Activated CD4-positive, alpha-beta memory T cell treated with anti-CD3 and anti-CD28 coated beads, Interleukin-2, amount 10 ng/mL, durations not matched to agents 7 days and 5 days (primary cell): ENCODE data around the gene AMPD2. TPM values are rescaled to one million over a fixed set of nuclear protein-coding genes. Genes with fewer than 3 reads are reported as not detected.
"Not testable (repeated sequence)": the region's sequence is repeated elsewhere in the genome, so short reads cannot be mapped to it uniquely, and the experiment has no call there.

ENCODE experiments used
- CTCF ChIA-PET: fragments of 350-600 bp; sonication (Branson Sonifier 250); formaldehyde crosslinking; loops from one replicate; lab custom pipeline; 2021; ENCODE audit warnings: antibody characterized with exemption, inconsistent platforms; lab: Charles Lee
- POLR2A ChIA-PET: fragments of 350-600 bp; sonication (Branson Sonifier 250); formaldehyde crosslinking; loops from one replicate; lab custom pipeline; 2021; ENCODE audit warnings: antibody characterized with exemption; lab: Charles Lee
- DNase-seq: peaks from one replicate; pipeline ENCODE4 v3.0.0-alpha.2; 2020
- H3K27ac Mint-ChIP-seq: one replicate; pipeline ENCODE4 v1.8.0; 2021; ENCODE audit warnings: mild to moderate bottlenecking, mixed read lengths
- H3K27me3 Mint-ChIP-seq: one replicate; pipeline ENCODE4 v1.8.0; 2021; ENCODE audit warnings: mixed read lengths
- H3K36me3 Mint-ChIP-seq: one replicate; pipeline ENCODE4 v1.8.0; 2021; ENCODE audit warnings: low read depth, mixed read lengths
- H3K4me1 Mint-ChIP-seq: one replicate; pipeline ENCODE4 v1.8.0; 2021; ENCODE audit warnings: mixed read lengths
- H3K4me3 Mint-ChIP-seq: one replicate; pipeline ENCODE4 v1.8.0; 2021; ENCODE audit warnings: mild to moderate bottlenecking, mixed read lengths
- H3K9me3 Mint-ChIP-seq: one replicate; pipeline ENCODE4 v1.8.0; 2021; ENCODE audit warnings: mixed read lengths
- total RNA-seq, 2 experiments: library from RNA; stranded (reverse); gene quantifications; one replicate each; pipeline ENCODE4 v1.2.3, GENCODE V29; 2021

The AMPD2 gene
- total RNA-seq, 2 experiments from 2014 or later: 110 to 122 TPM

DNA sequence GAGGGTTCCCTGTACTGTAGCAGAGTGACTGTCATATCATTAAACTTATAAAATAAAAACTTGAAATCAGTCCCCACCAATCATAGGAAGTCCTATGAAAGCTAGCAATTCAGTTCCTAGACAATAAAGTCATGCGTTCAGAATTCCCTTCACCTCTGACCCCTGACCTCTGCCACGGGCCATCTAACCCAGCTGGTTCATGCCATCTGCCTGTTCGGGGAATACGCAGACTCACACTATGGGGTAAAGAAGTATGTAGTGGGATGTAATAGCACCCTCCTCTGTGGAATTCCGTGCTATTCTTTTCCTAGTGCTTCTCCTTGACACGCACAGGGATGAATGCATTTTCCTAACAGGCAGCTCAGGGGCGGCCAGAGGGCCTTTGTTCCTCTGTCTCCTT lies 38.3 kb downstream of the AMPD2 start:
- Mint-ChIP-seq H3K36me3 (no peaks in the 10 kb centered on the region), H3K27me3 (peaks cover 17% of the 10 kb centered on the region), H3K4me3 (peak overlapping the region; percentile 5), H3K27ac (no peak overlapping the region), H3K9me3 (no peaks in the 10 kb centered on the region), H3K4me1 (peaks cover 21% of the 10 kb centered on the region)
- POLR2A ChIA-PET: no interaction called here
- DNase-seq: no peak
- CTCF ChIA-PET: interaction anchor here (1.5 kb wide), 1 partner anchor 16 kb away, joined by 5 read pairs; no protein-coding TSS in a partner anchor

DNA sequence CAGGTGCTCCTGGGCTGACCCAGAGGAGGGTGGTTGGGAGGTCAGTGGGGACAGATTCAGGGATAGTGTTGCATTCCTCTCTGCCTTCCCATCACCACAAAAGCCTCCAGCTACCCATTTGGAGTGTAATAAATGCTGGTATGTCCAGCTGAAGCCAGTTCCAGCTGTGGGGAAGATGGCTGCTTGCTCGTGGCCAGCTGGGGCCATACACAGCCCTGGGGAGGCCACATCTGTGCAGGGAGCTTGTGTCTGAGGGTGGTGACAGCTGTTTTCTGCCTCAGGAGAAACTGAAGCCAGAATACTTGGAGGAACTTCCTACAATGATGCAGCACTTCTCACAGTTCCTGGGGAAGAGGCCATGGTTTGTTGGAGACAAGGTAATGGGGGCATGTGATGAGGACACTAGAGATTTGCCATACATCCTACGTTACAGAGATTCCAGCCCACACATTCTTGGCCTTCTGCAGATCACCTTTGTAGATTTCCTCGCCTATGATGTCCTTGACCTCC lies 39.0 kb downstream of the AMPD2 start:
- Mint-ChIP-seq H3K4me1 (peaks cover 21% of the 10 kb centered on the region), H3K9me3 (no peaks in the 10 kb centered on the region), H3K36me3 (no peaks in the 10 kb centered on the region), H3K27me3 (peaks cover 11% of the 10 kb centered on the region), H3K4me3 (no peak overlapping the region), H3K27ac (no peak overlapping the region)
- DNase-seq: no peak
- POLR2A ChIA-PET: no interaction called here
- CTCF ChIA-PET: interaction anchor here (1.5 kb wide), 1 partner anchor 17 kb away, joined by 5 read pairs; no protein-coding TSS in a partner anchor

DNA sequence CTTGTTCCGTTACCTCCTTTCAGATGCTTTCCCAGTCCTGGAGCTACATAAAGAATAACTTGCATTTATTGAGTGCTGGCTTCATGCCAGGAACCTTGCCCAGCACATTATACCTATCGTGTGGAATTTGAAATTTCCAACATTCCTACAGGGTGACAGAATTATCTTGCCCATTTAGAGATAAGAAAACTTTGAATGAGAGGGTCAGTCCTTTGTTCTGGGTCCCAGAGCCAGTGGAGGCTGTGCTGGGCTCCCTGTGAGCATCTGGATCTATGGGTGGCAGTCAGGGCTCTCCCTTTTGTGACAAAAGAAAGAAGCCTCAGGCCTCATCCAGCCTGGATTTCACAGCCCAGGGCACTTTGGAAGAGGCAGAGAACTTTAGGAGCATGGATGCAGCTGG lies 39.5 kb downstream of the AMPD2 start:
- H3K27me3 Mint-ChIP-seq: peaks cover 10% of the 10 kb centered on the region
- no peak overlapping the region for H3K27ac Mint-ChIP-seq
- H3K4me1 Mint-ChIP-seq: peaks cover 21% of the 10 kb centered on the region
- H3K4me3 Mint-ChIP-seq: no peak overlapping the region
- no peaks in the 10 kb centered on the region for H3K36me3 Mint-ChIP-seq
- no peaks in the 10 kb centered on the region for H3K9me3 Mint-ChIP-seq
- CTCF ChIA-PET: no interaction called here
- no peak for DNase-seq
- POLR2A ChIA-PET: no interaction called here

DNA sequence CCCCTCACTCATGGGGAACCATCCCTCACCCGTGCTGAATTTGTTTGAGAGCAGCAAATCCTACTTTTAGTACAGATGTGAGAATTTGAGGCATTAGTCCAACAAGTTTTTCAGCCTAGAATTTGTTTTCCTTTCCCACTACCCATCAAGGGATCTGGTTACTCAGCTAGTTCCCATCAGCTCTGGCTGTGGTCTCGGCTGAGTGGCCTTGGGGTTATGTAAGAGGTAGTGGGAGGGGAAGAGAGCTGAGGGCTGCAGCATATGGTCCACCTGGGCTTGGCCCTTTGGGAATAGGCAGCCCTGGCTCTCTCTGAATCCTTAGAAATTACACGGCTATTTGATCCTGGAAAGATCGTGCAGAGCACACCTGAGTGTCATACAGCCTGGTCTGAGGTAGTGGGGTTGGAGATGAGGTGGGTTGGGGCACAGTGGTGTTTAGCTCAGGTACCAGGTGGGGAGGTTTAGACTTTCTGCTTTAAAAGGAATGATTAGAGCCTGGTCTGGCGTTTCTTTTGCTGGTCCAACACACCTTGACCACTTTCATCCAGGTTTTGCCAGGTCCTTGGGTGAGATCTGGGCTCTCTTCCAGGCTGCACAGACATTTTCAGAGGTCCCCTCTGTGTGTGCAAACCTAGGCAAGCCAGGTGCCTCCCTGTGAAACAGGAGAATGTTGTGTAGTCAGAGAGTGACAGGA lies 40.5 kb downstream of the AMPD2 start:
- POLR2A ChIA-PET: no interaction called here
- Mint-ChIP-seq H3K4me1 (peaks cover 15% of the 10 kb centered on the region), H3K4me3 (no peak overlapping the region), H3K27ac (no peak overlapping the region), H3K36me3 (no peaks in the 10 kb centered on the region), H3K27me3 (peaks cover under 1% of the 10 kb centered on the region), H3K9me3 (no peaks in the 10 kb centered on the region)
- CTCF ChIA-PET: interaction anchor here (1.1 to 1.7 kb wide), 2 partner anchors 16 to 20 kb away, joined by 3 to 4 read pairs; no protein-coding TSS in a partner anchor
- DNase-seq: no peak

DNA sequence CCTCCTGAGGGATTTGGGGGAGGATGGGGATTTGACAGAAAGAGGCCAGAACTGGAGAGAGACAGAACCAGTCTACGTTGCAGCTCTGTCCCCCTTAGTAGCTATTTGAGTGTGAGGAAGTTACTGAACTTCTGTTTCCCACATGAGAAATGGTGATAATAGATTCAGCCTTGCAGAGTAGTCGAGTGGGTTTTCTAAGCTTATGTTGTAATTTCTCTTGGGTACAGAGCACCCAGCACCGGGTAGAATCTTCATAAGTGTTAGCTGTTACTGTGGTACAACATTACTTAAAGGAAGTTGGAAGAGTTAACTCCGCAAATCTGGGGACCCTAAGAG lies 41.0 kb downstream of the AMPD2 start:
- H3K4me3 Mint-ChIP-seq, DNase-seq, POLR2A ChIA-PET, H3K4me1 Mint-ChIP-seq, H3K9me3 Mint-ChIP-seq, H3K27ac Mint-ChIP-seq, H3K27me3 Mint-ChIP-seq, H3K36me3 Mint-ChIP-seq: not testable (repeated sequence)
- CTCF ChIA-PET: interaction anchor here (1.1 to 1.7 kb wide), 2 partner anchors 16 to 20 kb away, joined by 3 to 4 read pairs; no protein-coding TSS in a partner anchor

DNA sequence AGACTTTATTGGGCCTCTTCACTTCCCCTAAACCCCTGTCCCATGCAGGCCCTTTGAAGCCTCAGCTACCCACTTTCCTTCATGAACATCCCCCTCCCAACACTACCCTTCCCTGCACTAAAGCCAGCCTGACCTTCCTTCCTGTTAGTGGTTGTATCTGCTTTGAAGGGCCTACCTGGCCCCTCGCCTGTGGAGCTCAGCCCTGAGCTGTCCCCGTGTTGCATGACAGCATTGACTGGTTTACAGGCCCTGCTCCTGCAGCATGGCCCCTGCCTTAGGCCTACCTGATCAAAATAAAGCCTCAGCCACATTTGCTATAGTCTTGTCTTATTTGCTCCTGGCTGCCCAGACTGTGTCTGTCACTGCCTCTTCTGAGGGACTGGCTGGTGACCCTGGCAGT lies 41.8 kb downstream of the AMPD2 start:
- H3K4me1 Mint-ChIP-seq: peaks cover 2% of the 10 kb centered on the region
- no peak for DNase-seq
- H3K27ac Mint-ChIP-seq: no peak overlapping the region
- no peak overlapping the region for H3K4me3 Mint-ChIP-seq
- POLR2A ChIA-PET: no interaction called here
- H3K36me3 Mint-ChIP-seq: no peaks in the 10 kb centered on the region
- CTCF ChIA-PET: interaction anchor here (1.2 to 1.5 kb wide), 2 partner anchors 10 to 323 kb away, joined by 4 to 5 read pairs; partner anchors contain the start of gene AHCYL1
- no peaks in the 10 kb centered on the region for H3K9me3 Mint-ChIP-seq
- H3K27me3 Mint-ChIP-seq: no peaks in the 10 kb centered on the region

DNA sequence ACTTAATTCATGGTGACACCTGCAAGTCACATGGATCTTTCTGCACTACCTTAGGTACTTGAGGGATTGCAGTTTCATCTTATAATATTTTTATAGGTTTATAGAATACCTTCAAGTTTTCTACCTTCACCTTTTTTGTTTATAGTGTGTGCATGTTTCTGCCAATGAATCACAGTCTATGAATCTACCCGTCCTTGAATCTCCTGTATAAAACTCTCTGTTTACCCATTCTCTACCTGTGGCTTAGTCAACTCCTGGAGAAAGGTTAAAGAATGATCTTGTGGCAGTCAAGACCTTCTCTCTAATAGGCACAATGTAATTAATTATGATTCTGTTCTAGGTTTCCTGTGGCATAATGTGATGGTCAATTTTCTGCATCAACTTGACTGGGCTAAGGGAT lies 45.0 kb downstream of the AMPD2 start:
- H3K9me3 Mint-ChIP-seq: no peaks in the 10 kb centered on the region
- H3K36me3 Mint-ChIP-seq: no peaks in the 10 kb centered on the region

DNA sequence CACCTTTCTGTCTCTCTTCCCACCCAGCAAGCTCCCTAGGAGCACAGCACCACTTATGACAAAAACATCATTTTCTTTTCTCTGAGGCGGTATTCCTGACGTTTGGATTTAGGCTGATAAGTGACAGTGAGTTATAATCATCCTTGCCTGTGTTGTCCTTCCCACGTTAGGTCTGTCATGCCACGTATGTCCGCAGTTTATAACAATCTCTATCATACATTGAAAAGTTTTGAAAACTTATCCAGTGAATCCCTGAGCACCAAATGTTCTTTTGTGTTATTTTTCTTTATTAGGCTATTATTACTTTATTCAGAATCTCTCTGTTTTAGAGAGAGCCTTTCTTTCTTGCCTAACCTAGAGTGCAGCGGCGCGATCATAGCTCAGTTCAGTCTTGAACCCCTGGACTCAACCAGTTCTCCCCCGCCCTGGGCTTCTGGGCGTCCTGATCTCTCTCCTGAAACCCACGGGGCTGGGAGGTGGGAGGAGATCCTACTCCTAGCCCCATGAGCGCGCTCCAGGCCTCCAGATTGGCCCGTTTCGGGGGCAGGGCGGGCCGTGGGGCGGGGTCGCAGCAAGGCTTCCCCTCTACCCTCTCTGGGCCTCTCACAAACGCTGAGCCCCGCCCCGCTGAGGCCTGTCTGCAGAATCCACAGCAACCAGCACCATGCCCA lies 48.0 kb downstream of the AMPD2 start, which contains the start of gene GSTM2:
Gene GSTM2 (plus strand): TSS at position 606 of the 671 bp plus-strand sequence. CDS start 59 bp downstream, at position 665.
- POLR2A ChIA-PET: no interaction called here
- Mint-ChIP-seq H3K4me3 (peak within 1 kb of the TSS; percentile 66), H3K27me3 (no peaks in the 10 kb centered on the region), H3K9me3 (no peaks in the 10 kb centered on the region), H3K36me3 (no peaks in the 10 kb centered on the region), H3K27ac (no peak within 1 kb of the TSS), H3K4me1 (peaks cover 26% of the 10 kb centered on the region)
- peak; percentile 74 for DNase-seq
- CTCF ChIA-PET: interaction anchor here (0.6 to 0.9 kb wide), 2 partner anchors 28 to 123 kb away, joined by 3 read pairs; no protein-coding TSS in a partner anchor

More for the DNA sequence above, 45.0 kb downstream of the AMPD2 start:
- H3K4me3 Mint-ChIP-seq: no peak overlapping the region
- H3K27me3 Mint-ChIP-seq: no peaks in the 10 kb centered on the region
- POLR2A ChIA-PET: no interaction called here
- no peak for DNase-seq
- H3K27ac Mint-ChIP-seq: no peak overlapping the region
- CTCF ChIA-PET: no interaction called here
- peaks cover 13% of the 10 kb centered on the region for H3K4me1 Mint-ChIP-seq

DNA sequence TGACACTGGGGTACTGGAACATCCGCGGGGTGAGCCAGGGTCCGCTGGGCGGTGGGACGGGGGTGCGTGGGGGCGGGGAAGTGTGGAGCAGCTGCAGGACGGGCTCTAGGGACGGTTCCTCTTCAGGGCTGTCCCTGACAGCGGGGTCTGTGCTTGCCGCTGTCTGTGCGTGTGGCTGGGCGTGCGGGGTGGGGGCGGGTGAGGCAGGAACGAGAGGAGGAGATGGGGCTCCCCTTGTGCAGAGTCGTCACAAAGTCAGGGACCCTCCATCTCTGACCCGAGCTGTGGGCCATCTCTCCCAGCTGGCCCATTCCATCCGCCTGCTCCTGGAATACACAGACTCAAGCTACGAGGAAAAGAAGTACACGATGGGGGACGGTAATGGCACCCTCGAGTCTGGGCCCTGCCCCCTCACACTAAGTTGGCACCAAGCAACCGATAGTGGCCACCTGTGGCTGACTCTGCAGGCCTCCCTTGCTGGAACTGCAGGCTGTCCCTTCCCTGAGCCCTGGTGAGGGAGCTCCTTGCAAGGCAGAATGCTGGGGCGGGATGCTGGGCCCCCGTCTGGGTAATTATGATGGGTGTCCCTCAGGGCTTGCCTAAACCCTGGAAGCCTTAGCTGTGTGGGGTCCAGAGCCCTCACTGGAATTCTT lies 48.6 kb downstream of the AMPD2 start:
- CTCF ChIA-PET: interaction anchor here (0.9 kb wide), 1 partner anchor 28 kb away, joined by 3 read pairs; no protein-coding TSS in a partner anchor
- Mint-ChIP-seq H3K4me3 (peak overlapping the region; percentile 66), H3K36me3 (no peaks in the 10 kb centered on the region), H3K4me1 (peaks cover 26% of the 10 kb centered on the region), H3K27ac (no peak overlapping the region), H3K27me3 (no peaks in the 10 kb centered on the region), H3K9me3 (no peaks in the 10 kb centered on the region)
- DNase-seq: no peak
- POLR2A ChIA-PET: interaction anchor here (0.6 to 1.5 kb wide), 2 partner anchors 13 to 119 kb away, joined by 3 to 5 read pairs; no protein-coding TSS in a partner anchor

DNA sequence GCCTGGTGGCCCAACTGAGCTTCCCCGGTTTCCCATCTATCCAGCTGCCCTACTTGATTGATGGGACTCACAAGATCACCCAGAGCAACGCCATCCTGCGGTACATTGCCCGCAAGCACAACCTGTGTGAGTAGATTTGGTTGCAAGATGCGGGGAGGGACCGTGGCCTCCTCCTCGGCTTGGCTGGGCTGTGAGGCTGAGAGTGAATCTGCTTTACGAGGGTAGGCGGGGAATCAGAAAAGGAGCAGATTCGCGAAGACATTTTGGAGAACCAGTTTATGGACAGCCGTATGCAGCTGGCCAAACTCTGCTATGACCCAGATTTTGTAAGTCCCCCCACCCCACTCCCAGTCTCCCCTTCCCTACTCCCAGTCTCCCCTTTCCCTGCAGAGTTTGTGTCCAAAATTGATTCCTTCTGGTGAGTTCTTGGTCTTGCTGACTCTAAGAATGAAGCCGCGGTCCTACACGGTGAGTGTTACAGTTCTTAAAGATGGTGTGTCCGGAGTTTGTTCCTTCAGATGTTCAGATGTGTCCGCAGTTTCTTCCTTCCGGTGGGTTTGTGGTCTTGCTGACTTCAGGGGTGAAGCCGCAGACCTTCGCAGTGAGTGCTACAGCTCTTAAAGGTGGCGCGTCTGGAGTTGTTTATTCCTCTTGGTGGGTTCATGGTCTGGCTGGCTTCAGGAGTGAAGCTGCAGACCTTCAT lies 49.8 kb downstream of the AMPD2 start:
- CTCF ChIA-PET: interaction anchor here (0.6 to 1.1 kb wide), 2 partner anchors 29 to 381 kb away, joined by 3 read pairs; no protein-coding TSS in a partner anchor
- DNase-seq: peak; percentile 52
- H3K27ac Mint-ChIP-seq: peak overlapping the region; percentile 68
- peaks cover 26% of the 10 kb centered on the region for H3K4me1 Mint-ChIP-seq
- no peaks in the 10 kb centered on the region for H3K27me3 Mint-ChIP-seq
- H3K36me3 Mint-ChIP-seq: no peaks in the 10 kb centered on the region
- peak overlapping the region; percentile 32 for H3K4me3 Mint-ChIP-seq
- POLR2A ChIA-PET: interaction anchor here (1.5 kb wide), 1 partner anchor 120 kb away, joined by 3 read pairs; no protein-coding TSS in a partner anchor
- no peaks in the 10 kb centered on the region for H3K9me3 Mint-ChIP-seq

DNA sequence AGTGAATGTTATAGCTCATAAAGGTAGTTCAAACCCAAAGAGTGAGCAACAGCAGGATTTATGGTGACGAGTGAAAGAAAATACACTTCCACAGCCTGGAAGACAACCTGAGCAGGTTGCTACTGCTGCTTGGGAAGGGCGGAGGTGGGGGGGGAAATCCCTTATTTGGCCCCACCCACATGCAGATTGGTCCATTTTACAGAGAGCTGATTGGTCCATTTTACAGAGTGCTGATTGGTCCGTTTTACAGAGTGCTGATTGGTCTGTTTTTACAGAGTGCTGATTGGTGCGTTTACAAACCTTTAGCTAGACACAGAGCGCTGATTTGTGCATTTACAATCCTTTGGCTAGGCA lies 50.3 kb downstream of the AMPD2 start:
- Mint-ChIP-seq H3K4me3 (peak overlapping the region; percentile 32), H3K4me1 (peaks cover 26% of the 10 kb centered on the region)

DNA sequence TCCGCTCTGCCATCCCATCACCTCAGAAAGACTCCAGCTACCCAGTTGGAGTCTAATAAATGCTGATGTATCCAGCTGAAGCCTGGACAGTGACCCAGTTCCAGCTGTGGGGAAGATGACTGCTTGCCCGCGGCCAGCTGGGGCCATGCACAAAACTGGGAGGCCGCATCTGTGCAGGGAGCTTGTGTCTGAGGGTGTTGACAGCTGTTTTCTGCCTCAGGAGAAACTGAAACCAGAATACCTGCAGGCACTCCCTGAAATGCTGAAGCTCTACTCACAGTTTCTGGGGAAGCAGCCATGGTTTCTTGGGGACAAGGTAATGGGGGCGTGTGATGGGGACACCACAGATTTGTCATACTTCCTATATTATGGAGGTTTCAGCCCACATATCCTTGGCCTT lies 51.4 kb downstream of the AMPD2 start:
- Mint-ChIP-seq H3K36me3 (no peaks in the 10 kb centered on the region), H3K4me3 (no peak overlapping the region), H3K4me1 (peaks cover 26% of the 10 kb centered on the region), H3K27me3 (no peaks in the 10 kb centered on the region), H3K27ac (no peak overlapping the region), H3K9me3 (no peaks in the 10 kb centered on the region)
- no peak for DNase-seq
- CTCF ChIA-PET: no interaction called here
- POLR2A ChIA-PET: no interaction called here

More for the DNA sequence above, 50.3 kb downstream of the AMPD2 start:
- not testable (repeated sequence) for DNase-seq, H3K9me3 Mint-ChIP-seq, H3K27me3 Mint-ChIP-seq, H3K36me3 Mint-ChIP-seq
- ChIA-PET POLR2A (interaction anchor here (0.7 kb wide), 1 partner anchor 187 kb away, joined by 3 read pairs; no protein-coding TSS in a partner anchor), CTCF (interaction anchor here (0.6 to 1.1 kb wide), 2 partner anchors 30 to 381 kb away, joined by 3 read pairs; no protein-coding TSS in a partner anchor)
- H3K27ac Mint-ChIP-seq: peak overlapping the region; percentile 68
